K562 (cell line): ENCODE results near the gene PLCD1. TPM values are rescaled to one million over a fixed set of nuclear protein-coding genes. Genes with fewer than 3 reads are reported as not detected.

Source experiments
- BDP1 ChIP-seq: IDR thresholded peaks from 3 replicates; pipeline ENCODE4 v1.6.1; 2011; ENCODE audit not compliant: insufficient read length, insufficient read depth
- BRF2 ChIP-seq: IDR thresholded peaks from 3 replicates; pipeline ENCODE4 v1.6.1; 2011; ENCODE audit warnings: borderline replicate concordance, mild to moderate bottlenecking; ENCODE audit not compliant: insufficient read length, insufficient read depth
- DACH1 ChIP-seq: fragments of 450-650 bp; IDR thresholded peaks from 2 replicates; pipeline ENCODE4 v1.6.1; 2018; ENCODE audit not compliant: partially characterized antibody
- HDAC2 ChIP-seq: fragments of 450-650 bp; IDR thresholded peaks from 2 replicates; pipeline ENCODE4 v1.6.1; 2016; ENCODE audit warnings: mild to moderate bottlenecking
- HNRNPK ChIP-seq: fragments of 200-400 bp; formaldehyde crosslinking; IDR thresholded peaks from one replicate; pipeline ENCODE4 v1.6.1; 2018; ENCODE audit warnings: mild to moderate bottlenecking, low read depth, low read length; ENCODE audit not compliant: poor library complexity, severe bottlenecking
- IFI16 ChIP-seq: fragments of 250-450 bp; sonication (Bioruptor Pico); IDR thresholded peaks from 2 replicates; pipeline ENCODE4 v2.1.2; 2022; ENCODE audit warnings: mild to moderate bottlenecking, inconsistent platforms
- NFE2 ChIP-seq: IDR thresholded peaks from 2 replicates; pipeline ENCODE4 v1.6.1; 2014; ENCODE audit warnings: antibody characterized with exemption, low read depth
- SNIP1 ChIP-seq: fragments of 450-650 bp; IDR thresholded peaks from 2 replicates; pipeline ENCODE4 v1.7.1; 2017; ENCODE audit warnings: low read depth, mild to moderate bottlenecking
- STAT5A ChIP-seq: IDR thresholded peaks from 2 replicates; pipeline ENCODE4 v1.6.1; 2012; ENCODE audit warnings: low read length, inconsistent platforms, borderline replicate concordance
- TCF7 ChIP-seq: sonication (generic); IDR thresholded peaks from 2 replicates; pipeline ENCODE4 v1.6.1; 2016; ENCODE audit warnings: antibody characterized with exemption, borderline replicate concordance
- TEAD1 ChIP-seq, 2 experiments: fragments of 450-650 bp in 1 of 2; sonication (generic) in 1 of 2; formaldehyde crosslinking; IDR thresholded peaks; 2 replicates each; pipeline versions ENCODE4 v1.4.0 to v1.8.0; 2020 to 2022; ENCODE audit warnings: mild to moderate bottlenecking in 2 of 2, missing genetic modification reagents in 1 of 2
- THRB ChIP-seq: fragments of 450-650 bp; formaldehyde crosslinking; conservative IDR thresholded peaks from 2 replicates; pipeline ENCODE4 v1.4.0; 2022; ENCODE audit warnings: mild to moderate bottlenecking, missing genetic modification characterization
- U2AF1 ChIP-seq: fragments of 200-400 bp; formaldehyde crosslinking; optimal IDR thresholded peaks from 2 replicates; pipeline ENCODE3; 2017; ENCODE audit warnings: mild to moderate bottlenecking, low read depth, low read length, moderate library complexity
- ZBTB33 ChIP-seq: sonication (generic); formaldehyde crosslinking; IDR thresholded peaks from 2 replicates; pipeline ENCODE4 v1.8.1; 2023; ENCODE audit warnings: mild to moderate bottlenecking, missing genetic modification reagents
- ZNF253 ChIP-seq: fragments of 250-450 bp; sonication (Bioruptor Pico); conservative IDR thresholded peaks from 2 replicates; pipeline ENCODE4 v1.6.1; 2021; ENCODE audit warnings: mild to moderate bottlenecking
- ZNF668 ChIP-seq: fragments of 250-450 bp; sonication (Bioruptor Pico); IDR thresholded peaks from 2 replicates; pipeline ENCODE4 v1.8.0; 2022; ENCODE audit warnings: mild to moderate bottlenecking, inconsistent platforms
- ZNF699 ChIP-seq: fragments of 250-450 bp; sonication (Bioruptor Pico); IDR thresholded peaks from 2 replicates; pipeline ENCODE4 v1.8.0; 2021; ENCODE audit warnings: mild to moderate bottlenecking, moderate library complexity; ENCODE audit not compliant: insufficient replicate concordance
- polyA plus RNA-seq, 8 experiments: library from polyadenylated mRNA; depleted of rRNA in 4 of 8; stranded (reverse) in 5 of 8; unstranded in 3 of 8; fragments of >200 nt; fragmentation: Nextera tagmentation in 2 of 8; fragmentation: Illumina TruSeq in 1 of 8; extraction: Ambion mirVana in 2 of 8; extraction: Trizol in 1 of 8; gene quantifications; 2 replicates each; pipeline versions ENCODE4 v1.2.1 to v1.2.3, GENCODE V29; 2011 to 2014; ENCODE audit warnings: inconsistent platforms in 1 of 8, missing spikeins in 1 of 8
- total RNA-seq, 7 experiments: library from RNA; depleted of rRNA in 6 of 7; stranded (reverse); fragments of >200 nt in 6 of 7; fragmentation: Illumina TruSeq in 2 of 7; extraction: Trizol in 2 of 7; gene quantifications; 2 replicates each; pipeline versions ENCODE4 v1.2.1 to v1.2.3, GENCODE V29; 2011 to 2021; ENCODE audit warnings: low replicate concordance in 1 of 7
- TF ChIP-seq, protein P1 (sequence below): fragments of 450-650 bp; IDR thresholded peaks from 2 replicates; pipeline ENCODE4 v1.6.1; 2014; ENCODE audit warnings: low read depth, mild to moderate bottlenecking, moderate library complexity, borderline replicate concordance

PLCD1 gene
- total and polyA plus RNA-seq, 9 of the 15 experiments (the other 6 are each of a cell fraction or from before 2014, with no cell fraction given), result 5.4 to 209 (median 116) TPM

GRCh38 chr3:38030126-38031021, 932 bp upstream of the PLCD1 start (continued):
- TF ChIP-seq NFE2, result no peak
- TF ChIP-seq THRB (CRISPR knock-in tag), result no peak
- no peak for TF ChIP-seq STAT5A
- TF ChIP-seq ZBTB33 (CRISPR knock-in tag), result 0 out of 2 replicates have a peak, but pooled peaks have one; percentile 11
- TF ChIP-seq ZNF668 (CRISPR knock-in tag), result no peak
- TF ChIP-seq TEAD1 (CRISPR knock-in tag; IDR thresholded peaks at IDR 0.05), result no peak
- no peak for TF ChIP-seq U2AF1
- TF ChIP-seq HDAC2, result no peak
- no peak for TF ChIP-seq DACH1
- TF ChIP-seq, protein P1, sequence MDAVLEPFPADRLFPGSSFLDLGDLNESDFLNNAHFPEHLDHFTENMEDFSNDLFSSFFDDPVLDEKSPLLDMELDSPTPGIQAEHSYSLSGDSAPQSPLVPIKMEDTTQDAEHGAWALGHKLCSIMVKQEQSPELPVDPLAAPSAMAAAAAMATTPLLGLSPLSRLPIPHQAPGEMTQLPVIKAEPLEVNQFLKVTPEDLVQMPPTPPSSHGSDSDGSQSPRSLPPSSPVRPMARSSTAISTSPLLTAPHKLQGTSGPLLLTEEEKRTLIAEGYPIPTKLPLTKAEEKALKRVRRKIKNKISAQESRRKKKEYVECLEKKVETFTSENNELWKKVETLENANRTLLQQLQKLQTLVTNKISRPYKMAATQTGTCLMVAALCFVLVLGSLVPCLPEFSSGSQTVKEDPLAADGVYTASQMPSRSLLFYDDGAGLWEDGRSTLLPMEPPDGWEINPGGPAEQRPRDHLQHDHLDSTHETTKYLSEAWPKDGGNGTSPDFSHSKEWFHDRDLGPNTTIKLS, result no peak
- no peak for TF ChIP-seq TCF7
- no peak for TF ChIP-seq SNIP1
- TF ChIP-seq ZNF253 (CRISPR knock-in tag), result no peak
- TF ChIP-seq BDP1, result no peak
- no peak for TF ChIP-seq IFI16 (CRISPR knock-in tag)
- no peak for TF ChIP-seq BRF2
- no peak for TF ChIP-seq HNRNPK
- no peak for TF ChIP-seq ZNF699 (CRISPR knock-in tag)
